GM12874 (cell line): ENCODE measurements around the gene MAEA.

Source experiments
- CTCF ChIP-seq: IDR thresholded peaks from 2 replicates; pipeline ENCODE4 v1.5.1; 2011; ENCODE audit warnings: low read depth, mild to moderate bottlenecking, control low read depth, low read length, moderate library complexity; ENCODE audit not compliant: insufficient read depth

Gene MAEA

GRCh38 chr4:1310031-1310795 is 20.5 kb downstream of the MAEA start:
- no peak for TF ChIP-seq CTCF

- TF ChIP-seq CTCF: no peak
These were observed 21.3 kb downstream of the MAEA start for GRCh38 chr4:1310796-1311631.

- TF ChIP-seq CTCF: no peak
These were observed 23.3 kb downstream of the MAEA start for GRCh38 chr4:1312821-1313640.

GRCh38 chr4:1315306-1315705 is 25.6 kb downstream of the MAEA start:
- TF ChIP-seq CTCF: no peak

- no peak for TF ChIP-seq CTCF
These were observed 26.3 kb downstream of the MAEA start for GRCh38 chr4:1315836-1316536.

GRCh38 chr4:1316537-1317168 is 27.0 kb downstream of the MAEA start:
- TF ChIP-seq CTCF: no peak
